Effector CD8-positive, alpha-beta T cell (primary cell): ENCODE data around the gene ANKRD6.

Experiments used
- DNase-seq: peaks from one replicate; lab custom pipeline; 2025; lab: John Stamatoyannopoulos, UW

The ANKRD6 gene

GRCh38 chr6:89509777-89510281, 76.9 kb downstream of the ANKRD6 start:
- no peak for DNase-seq

- DNase-seq = no peak
Measured at GRCh38 chr6:89510393-89510792, 77.4 kb downstream of the ANKRD6 start.

GRCh38 chr6:89518352-89519055, 85.6 kb downstream of the ANKRD6 start:
- no peak for DNase-seq

DNA sequence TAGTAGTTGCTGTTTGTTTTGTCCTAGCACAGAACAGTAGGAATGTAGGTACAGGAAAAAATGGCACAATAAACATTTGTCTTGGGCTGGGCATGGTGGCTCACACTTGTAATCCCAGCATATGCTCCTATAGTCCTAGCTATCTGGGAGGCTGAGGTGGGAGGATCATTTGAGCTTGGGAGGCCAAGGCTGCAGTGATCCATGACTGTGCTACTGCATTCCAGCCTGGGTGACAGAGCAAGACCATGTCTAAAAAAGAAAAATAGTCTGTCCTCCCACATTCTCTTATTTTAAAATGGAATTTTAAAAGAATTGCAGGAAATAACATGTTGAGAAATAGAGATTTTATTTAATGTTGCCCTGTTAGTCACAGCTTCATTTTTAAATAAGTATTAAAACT, 87.8 kb downstream of the ANKRD6 start:
- DNase-seq = no peak

DNA sequence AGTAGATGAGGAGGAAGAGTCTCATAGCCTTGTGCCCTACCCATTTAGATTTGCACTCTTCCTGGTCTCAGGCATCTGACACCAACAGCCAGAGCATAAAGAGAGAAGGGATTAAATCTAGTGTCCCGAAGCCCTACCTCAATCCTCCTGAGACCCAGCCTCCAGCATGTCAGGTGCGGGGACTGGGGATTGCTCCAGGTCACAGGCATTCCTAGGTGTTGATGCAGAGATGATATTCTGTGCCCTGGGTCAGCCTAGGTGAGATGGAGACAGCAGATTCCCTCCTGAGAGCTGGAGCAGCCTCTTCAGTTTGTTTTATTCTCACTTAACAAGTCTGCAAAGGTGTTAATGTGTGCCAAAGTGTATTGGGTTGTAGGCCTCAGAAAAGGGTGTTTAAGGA, 89.8 kb downstream of the ANKRD6 start:
- no peak for DNase-seq

DNA sequence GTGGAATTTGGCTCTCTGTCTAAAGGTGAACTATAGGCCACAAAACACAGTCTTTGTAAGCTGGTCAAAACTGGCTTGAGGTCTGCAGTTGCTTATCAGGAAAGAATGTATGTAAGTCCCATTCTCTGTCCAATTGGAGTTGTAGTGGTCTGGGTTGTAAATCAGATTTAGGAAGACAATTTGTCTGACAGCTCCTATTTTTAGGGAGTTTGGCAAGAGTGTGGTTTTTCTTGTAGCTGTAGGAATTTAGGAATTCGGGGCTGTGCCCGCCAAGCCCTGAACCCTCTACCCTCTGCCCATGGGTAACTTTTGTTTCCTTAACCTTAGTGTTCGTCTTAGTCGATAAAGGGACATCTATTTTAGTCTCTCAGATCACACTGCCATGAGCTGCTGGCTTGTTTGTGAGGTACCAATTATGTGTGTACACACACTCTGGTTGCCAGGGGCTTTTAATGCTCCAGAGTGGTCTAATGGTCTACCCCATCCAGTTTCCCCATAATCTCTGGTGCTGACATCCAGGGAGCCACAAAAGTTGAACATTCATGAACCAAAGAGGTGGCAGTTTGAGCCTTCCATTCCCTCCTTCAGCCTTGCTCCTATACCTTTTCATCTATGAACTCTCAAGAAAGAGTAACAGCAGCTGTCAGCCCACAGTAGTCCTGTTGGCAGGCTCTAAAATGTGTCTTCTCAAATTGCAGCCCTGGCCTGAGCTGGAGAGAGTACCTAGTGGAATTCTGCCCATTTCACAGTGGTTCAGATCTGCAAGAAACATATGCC, 93.0 kb downstream of the ANKRD6 start:
- DNase-seq = no peak

DNA sequence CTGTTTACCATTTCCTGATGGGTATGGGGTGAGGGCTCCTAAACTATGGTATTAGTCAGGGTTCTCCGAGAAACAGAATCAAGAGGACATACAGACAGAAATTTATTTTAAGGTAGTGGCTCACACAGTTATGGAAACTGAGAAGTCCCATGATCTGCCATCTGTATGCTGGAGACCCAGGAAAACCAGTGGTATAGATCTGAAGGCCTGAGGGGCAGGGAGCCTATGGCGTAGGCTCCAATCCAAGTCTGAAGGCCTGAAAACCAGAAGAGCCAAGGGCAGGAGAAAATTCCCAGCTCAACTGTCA, 93.6 kb downstream of the ANKRD6 start:
- DNase-seq = no peak

DNA sequence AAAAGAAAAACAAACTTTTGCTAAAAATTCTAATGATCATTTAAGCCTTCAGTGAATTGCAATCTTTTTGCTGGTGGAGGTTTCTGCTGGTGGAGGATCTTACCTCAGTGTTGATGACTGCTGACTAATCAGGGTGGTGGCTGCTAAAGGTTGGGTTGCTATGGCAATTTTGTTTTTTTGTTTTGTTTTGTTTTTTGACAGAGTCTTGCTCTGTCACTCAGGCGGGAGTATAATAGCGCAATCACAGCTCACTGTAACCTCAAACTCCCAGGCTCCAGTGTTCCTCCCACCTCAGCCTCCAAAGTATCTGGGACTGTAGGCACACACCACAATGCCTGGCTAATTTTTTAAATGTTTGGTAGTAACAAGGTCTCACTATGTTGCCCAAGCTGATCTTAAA, 94.7 kb downstream of the ANKRD6 start:
- no peak for DNase-seq

- DNase-seq = no peak
Measured at GRCh38 chr6:89528866-89529265, 95.9 kb downstream of the ANKRD6 start.

- DNase-seq = no peak
Measured at GRCh38 chr6:89530982-89531381, 98.0 kb downstream of the ANKRD6 start.

DNA sequence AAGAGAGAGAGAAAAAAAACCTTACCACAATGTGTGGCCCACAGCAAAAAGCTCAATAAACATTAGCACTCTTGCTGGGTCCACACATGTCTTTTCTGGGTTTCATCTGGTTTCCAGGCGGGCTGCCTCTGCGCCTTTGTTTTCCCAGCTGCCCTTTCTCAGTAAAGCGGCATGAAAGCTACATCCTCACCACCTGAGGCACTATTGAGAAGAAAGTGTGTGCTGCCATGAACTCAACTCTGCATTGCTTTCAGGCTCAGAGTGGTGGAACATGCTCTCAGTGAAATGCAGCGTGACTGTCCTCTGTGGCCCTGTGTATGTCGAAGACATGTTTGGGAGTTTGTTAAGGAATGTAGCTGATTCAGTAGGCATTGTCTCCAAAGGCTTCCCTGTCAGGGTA, 103.3 kb downstream of the ANKRD6 start:
- no peak for DNase-seq

GRCh38 chr6:89539779-89540178, 106.8 kb downstream of the ANKRD6 start:
- DNase-seq = no peak

DNA sequence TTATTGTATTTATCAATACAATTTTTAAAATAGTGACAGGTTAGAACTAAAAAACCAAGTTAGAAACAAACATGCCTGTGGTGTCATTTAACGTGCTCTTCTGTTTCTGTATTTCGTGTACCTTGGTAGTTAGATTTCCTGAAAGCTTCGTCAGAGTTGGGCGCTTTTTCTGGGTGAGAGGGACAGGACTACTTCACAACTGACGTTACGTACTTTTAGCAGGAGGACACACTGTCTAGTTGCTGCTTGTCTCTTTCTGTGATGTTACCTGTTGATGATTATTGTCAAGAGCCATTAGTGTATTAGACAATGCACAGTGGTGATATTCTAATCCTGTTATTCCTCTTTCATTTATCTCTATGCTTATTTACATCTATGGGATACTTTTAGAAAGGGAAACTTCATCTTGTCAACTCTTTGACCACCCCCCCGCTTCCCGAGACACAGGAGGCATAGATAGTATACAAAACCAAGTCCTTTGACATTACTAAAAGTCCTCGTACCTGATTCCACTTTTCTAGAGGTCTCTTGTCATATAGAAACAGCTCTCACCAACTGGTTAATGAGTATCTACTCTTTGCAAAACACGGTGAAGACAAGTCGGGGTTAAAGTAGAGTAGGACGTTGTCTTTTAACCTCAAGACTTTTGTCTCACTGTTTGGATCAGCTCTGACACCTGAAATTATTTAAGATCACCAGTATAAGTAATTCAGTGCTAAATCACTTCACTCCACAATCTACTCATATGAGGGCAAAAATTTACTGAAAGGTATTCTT, 109.3 kb downstream of the ANKRD6 start:
- DNase-seq = no peak

- DNase-seq = no peak
Measured at GRCh38 chr6:89542866-89543265, 109.9 kb downstream of the ANKRD6 start.

GRCh38 chr6:89547281-89547680, 114.3 kb downstream of the ANKRD6 start:
- DNase-seq = no peak

- no peak for DNase-seq
Measured at GRCh38 chr6:89553431-89553830, 120.5 kb downstream of the ANKRD6 start.

- DNase-seq = no peak
Measured at GRCh38 chr6:89554106-89554505, 121.2 kb downstream of the ANKRD6 start.

- DNase-seq = no peak
Measured at GRCh38 chr6:89555031-89555430, 122.1 kb downstream of the ANKRD6 start.

DNA sequence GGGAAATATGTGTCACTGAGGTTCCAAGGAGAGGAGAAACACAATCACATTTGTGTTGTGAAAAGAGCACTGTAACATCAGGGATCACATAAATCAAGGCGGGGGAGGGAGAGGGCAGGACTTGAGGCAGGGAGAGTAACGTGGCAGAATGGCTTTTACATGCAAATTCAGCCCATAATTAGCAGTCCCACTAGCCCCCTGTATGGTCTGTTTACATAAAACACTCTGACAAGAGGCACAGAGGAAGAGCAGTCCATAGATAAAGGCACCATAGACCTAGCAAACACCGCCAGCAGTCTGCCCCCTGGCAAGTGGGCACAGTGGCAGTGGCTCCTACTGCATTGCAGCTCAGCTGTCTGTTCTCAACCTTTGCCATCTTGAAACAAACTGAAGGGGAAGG, 122.9 kb downstream of the ANKRD6 start:
- DNase-seq = no peak

- no peak for DNase-seq
Measured at GRCh38 chr6:89559487-89559886, 126.5 kb downstream of the ANKRD6 start.

DNA sequence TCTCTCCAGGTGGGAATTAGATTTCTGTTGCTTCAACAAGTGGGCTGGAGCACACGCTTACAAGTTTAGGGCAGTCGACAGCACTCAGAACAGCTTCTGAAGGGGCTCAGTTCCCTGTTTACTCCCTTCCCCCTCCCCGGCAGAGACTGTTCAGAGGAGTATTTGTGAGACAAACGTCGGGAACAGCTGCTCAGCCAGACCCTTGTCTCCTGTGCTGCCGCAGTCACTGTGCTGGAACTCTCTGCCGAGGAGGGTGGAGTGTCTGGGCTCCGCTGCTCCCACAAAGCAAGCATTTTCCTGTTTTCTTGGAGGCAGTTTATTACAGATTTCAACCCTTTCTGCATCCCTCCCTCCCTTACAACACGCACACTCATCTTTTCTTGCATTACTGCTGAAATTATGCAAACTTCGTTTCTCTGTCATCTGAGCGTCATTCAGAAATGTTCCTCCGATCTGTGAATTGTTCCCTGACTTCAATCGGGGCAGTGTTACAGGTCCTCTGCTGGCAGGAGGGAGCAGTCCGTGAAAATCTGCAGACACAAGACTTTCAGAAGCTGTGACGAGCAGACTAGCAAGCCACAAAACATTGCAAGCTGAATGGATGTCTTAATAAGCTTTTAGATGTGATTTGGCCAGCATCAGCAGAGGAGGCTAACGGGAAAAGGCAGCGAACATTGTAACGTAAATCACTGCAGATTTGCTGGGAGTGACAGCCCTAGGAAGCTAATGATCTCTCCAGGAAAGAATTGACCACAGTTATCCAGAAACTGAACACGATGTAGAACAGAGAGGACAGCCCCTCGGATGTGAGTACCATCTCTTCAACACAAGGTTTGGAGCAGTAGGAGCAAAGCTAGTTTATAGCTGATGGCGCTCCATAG, 129.4 kb downstream of the ANKRD6 start:
- no peak for DNase-seq

DNA sequence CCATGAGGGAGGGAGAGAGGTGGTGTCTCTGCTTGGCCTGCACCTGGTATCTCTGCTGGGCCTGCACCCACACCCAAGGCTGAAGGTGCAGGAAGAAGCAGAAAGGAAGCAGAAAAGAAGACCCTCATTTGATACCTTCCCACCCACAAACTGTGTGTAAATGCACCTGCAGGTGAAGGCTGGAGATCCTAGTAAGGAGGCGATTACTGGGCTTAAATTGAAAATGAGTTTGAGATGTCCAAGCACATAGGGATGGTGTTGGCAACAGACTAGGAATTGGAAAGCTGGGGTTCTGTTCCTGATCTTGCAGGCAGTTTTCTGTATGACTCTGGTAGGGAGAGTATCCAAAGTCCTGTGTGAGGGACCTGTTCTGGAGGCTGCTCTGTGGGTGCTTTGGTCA, 130.9 kb downstream of the ANKRD6 start:
- DNase-seq = no peak
